Measurements from ENCODE around the gene NPAS2.

The NPAS2 gene

DNA sequence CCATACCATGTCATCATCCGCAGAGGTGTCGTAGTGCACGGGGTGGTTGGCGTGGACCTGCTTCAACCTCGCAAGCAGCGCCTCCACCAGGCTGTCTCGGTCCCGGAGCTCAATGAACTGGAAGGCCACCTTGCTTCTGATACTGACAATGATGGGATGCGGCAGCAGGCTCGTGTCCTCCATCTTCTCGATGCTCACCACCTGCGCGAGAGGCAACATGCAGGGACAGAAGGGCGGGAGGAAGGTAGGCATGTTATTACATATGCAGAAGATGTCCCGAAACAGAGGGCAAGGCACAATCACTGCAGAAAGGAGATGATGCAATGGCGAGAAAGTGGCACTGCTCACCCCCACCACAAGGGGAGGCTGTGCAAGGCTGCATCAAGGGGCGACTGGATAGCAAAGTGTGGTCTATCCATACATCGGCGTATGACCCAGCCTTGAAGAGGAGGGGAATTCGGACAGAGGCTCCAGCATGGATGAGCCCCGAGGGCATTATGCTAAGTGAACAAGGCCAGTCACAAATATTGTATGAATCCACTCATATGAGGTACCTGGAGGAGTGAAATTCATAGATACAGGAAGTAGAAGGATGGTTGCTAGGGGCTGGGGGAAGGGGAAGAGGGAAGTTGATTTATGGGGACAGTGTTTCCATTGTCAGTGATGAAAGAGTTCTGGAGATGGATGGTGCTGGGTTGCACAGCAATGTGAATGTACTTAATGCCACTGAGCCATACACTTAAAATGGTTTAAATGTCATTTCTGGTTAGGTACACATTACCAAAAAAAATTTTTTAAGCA lies 218.7 kb downstream of the NPAS2 start:
- DNase-seq: no peak
- Histone ChIP-seq H3K27me3 (no peaks in the 10 kb centered on the region), H3K9me3 (no peaks in the 10 kb centered on the region), H3K27ac (no peak overlapping the region), H3K36me3 (peaks cover 36 to 68% (median 58%) of the 10 kb centered on the region in 3 donors), H3K4me1 (no peaks in the 10 kb centered on the region), H3K4me3 (no peak overlapping the region)
- TF ChIP-seq, protein P1, sequence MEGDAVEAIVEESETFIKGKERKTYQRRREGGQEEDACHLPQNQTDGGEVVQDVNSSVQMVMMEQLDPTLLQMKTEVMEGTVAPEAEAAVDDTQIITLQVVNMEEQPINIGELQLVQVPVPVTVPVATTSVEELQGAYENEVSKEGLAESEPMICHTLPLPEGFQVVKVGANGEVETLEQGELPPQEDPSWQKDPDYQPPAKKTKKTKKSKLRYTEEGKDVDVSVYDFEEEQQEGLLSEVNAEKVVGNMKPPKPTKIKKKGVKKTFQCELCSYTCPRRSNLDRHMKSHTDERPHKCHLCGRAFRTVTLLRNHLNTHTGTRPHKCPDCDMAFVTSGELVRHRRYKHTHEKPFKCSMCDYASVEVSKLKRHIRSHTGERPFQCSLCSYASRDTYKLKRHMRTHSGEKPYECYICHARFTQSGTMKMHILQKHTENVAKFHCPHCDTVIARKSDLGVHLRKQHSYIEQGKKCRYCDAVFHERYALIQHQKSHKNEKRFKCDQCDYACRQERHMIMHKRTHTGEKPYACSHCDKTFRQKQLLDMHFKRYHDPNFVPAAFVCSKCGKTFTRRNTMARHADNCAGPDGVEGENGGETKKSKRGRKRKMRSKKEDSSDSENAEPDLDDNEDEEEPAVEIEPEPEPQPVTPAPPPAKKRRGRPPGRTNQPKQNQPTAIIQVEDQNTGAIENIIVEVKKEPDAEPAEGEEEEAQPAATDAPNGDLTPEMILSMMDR (IDR thresholded peaks at IDR 0.05): peak; percentile 24 to 41
- intact Hi-C loops (cut with DNase I; ENCODE audit: low total_unique reads): no loop called here

- Histone ChIP-seq H3K36me3 (peaks cover 26 to 54% (median 45%) of the 10 kb centered on the region in 3 donors), H3K27me3 (no peaks in the 10 kb centered on the region), H3K27ac (no peak overlapping the region), H3K4me3 (no peak overlapping the region), H3K4me1 (no peaks in the 10 kb centered on the region), H3K9me3 (no peaks in the 10 kb centered on the region)
- intact Hi-C loops (cut with DNase I; ENCODE audit: low total_unique reads): no loop called here
- DNase-seq: no peak
- TF ChIP-seq, protein P1 (IDR thresholded peaks at IDR 0.05): no peak
Measured at GRCh38 chr2:101040072-101040471, 220.1 kb downstream of the NPAS2 start.

GRCh38 chr2:101040761-101041160 lies 220.8 kb downstream of the NPAS2 start:
- no peaks in the 10 kb centered on the region for H3K27me3 ChIP-seq
- no peak overlapping the region for H3K4me3 ChIP-seq
- no peak for DNase-seq
- H3K27ac ChIP-seq: no peak overlapping the region
- intact Hi-C loops (cut with DNase I; ENCODE audit: low total_unique reads): no loop called here
- peaks cover 19 to 47% (median 43%) of the 10 kb centered on the region in 3 donors for H3K36me3 ChIP-seq
- no peaks in the 10 kb centered on the region for H3K9me3 ChIP-seq
- H3K4me1 ChIP-seq: no peaks in the 10 kb centered on the region
- TF ChIP-seq, protein P1 (IDR thresholded peaks at IDR 0.05): no peak

DNA sequence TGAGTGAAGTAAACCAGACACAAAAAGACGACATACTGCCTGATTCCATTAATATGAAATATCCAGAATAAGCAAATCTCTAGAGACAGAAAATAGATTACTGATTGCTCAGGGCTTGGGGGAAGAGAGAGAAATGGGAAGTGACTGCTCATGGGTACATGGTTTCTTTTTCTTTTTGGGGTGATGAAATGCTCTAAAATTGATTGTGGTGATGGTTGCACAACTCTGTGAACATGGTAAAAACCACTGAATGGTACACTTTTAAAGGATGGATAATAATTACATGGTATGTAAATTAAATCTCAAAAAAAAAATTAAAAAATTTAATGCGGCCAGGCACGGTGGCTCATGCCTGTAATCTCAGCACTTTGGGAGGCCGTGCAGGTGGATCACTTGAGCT lies 221.5 kb downstream of the NPAS2 start:
- intact Hi-C loops (cut with DNase I; ENCODE audit: low total_unique reads): no loop called here
- Histone ChIP-seq H3K9me3 (no peaks in the 10 kb centered on the region), H3K36me3 (peaks cover 14 to 41% (median 40%) of the 10 kb centered on the region in 3 donors), H3K27ac (no peak overlapping the region), H3K27me3 (no peaks in the 10 kb centered on the region), H3K4me1 (no peaks in the 10 kb centered on the region), H3K4me3 (no peak overlapping the region)
- DNase-seq: no peak
- TF ChIP-seq, protein P1 (IDR thresholded peaks at IDR 0.05): no peak

DNA sequence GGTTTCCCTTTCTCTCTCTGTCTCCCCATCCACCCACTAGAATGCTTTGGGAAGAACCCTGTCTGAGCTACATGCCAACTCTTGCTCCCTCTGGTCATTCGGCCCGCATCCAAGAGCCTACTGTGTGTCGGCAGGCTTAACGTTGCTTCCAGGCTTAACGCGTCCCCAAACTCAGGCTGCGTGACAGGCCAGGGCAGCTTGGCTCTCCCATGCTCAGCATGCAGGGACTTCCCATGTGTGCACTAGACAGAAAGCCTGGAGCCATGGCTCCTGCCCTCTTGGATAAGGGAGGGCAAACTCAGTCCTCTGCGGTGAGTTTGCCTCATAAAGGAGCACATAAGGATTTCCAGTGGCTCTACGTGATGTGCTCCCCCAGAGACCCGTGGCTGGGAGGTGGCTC lies 225.4 kb downstream of the NPAS2 start:
- intact Hi-C loops (cut with DNase I; ENCODE audit: low total_unique reads): no loop called here
- H3K4me3 ChIP-seq: no peak overlapping the region
- no peak overlapping the region for H3K27ac ChIP-seq
- no peak for DNase-seq
- H3K9me3 ChIP-seq: no peaks in the 10 kb centered on the region
- TF ChIP-seq, protein P1 (IDR thresholded peaks at IDR 0.05): no peak
- no peaks in the 10 kb centered on the region for H3K27me3 ChIP-seq
- peaks cover 0 to 10% (median 4%) of the 10 kb centered on the region in 4 donors for H3K4me1 ChIP-seq
- H3K36me3 ChIP-seq: peaks cover 17 to 29% (median 23%) of the 10 kb centered on the region in 3 donors

Data from tibial artery (tissue), 4 donors.